ENCODE results near the gene HOXD13.

HOXD13 gene

DNA sequence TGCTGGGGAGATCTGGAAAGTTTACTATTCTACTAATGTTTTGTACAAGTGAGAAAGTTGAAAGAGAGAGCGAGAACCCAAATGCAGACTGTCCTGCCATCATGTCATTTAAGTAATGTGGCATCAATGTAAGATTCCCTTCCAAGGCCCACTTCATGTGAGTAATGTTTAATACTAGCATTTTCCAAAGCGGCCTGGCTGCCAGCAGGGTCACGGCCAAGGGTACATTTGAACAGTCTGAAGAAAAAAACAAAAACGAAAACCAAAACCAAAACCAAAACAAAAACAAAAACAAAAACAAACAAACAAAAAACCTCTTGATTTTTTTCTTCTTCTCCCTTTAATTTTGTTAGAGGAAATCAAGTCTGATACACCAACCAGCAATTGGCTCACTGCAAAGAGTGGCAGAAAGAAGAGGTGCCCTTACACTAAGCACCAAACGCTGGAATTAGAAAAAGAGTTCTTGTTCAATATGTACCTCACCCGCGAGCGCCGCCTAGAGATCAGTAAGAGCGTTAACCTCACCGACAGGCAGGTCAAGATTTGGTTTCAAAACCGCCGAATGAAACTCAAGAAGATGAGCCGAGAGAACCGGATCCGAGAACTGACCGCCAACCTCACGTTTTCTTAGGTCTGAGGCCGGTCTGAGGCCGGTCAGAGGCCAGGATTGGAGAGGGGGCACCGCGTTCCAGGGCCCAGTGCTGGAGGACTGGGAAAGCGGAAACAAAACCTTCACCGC is 26.2 kb downstream of the HOXD13 start:
- no peak for DNase-seq (ENCODE audit: low read depth in 2 of 2)

DNA sequence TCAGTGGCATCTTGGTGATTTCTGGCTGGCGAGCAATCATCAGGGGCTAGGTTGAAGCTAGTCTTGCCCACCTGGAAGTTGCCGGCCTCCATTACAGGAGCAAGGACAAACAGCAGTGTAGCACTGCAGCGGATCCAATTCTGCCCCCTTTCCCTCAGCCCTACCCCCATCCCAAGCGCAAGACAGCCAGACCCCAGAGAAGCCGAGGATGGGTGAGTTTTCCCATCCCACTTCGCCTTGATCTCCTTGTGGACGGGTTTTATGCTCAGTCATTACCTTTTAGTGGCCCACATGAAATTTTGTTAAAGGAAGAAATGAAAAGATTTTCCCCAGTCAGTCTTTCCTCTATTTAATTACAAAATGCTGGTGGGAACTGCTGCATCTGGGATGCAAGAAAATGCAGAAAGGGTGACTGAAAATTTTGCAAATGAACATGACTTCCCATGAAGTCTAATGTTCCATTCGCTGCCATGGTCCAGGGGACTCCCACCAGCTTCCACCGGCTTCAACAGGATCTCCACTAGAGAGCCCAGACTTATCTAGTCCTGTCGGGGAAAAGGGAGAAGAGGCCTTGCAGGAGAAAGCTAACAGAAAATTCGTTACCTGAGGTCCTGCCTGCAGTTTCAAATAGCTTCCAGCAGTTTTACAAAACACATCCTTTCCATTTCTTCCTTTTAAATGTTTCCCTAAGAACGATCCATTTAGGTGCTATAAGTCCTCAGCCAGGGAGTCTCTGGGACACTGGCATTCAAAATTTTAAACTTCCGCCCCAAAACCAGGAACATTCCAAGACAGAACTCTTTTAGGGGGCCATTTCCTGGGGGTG is 28.1 kb downstream of the HOXD13 start:
- DNase-seq (ENCODE audit: low read depth in 2 of 2) = no peak

DNA sequence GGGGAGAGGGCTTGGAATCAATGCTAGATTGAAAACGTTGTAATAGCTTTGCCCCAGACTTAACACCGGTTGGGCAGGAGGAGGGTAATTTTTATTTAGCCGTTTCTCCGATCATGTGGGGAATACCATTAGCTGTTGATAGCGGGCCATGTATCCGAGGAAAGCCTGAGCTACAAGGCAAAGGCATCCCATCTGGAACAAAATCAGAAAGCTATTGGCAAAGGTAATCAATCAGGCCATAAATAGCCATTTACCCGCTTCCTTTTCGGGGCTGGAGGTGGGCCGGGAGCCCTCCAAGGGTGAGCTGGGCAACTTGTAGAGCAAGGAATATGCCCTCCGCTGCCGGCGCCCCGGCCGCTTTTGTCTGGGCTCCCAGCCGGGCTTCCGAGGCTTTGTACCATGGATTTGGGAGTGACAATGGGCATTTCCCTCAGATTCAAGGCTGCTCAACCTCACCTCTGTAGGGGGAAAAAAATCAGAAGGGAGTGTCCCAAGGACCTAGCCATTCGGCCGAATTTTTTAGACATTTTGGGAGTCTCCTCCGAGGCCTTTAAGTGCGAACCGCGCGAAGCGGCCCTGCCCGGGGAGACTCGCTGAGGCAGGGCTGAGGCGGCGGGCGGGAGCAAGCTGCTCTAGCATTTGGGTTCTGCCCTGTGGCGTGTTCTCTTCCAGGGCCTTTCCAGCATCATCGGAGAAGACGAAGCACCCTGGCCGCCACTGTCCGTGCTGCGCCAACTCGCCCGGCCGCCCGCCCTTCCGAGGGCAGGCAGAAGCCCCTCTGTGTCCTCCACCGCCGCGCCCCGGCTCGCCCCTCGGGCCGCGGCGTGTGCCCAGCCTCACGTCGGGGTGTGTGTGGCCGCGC is 28.9 kb downstream of the HOXD13 start:
- DNase-seq (ENCODE audit: low read depth in 2 of 2) = no peak

DNA sequence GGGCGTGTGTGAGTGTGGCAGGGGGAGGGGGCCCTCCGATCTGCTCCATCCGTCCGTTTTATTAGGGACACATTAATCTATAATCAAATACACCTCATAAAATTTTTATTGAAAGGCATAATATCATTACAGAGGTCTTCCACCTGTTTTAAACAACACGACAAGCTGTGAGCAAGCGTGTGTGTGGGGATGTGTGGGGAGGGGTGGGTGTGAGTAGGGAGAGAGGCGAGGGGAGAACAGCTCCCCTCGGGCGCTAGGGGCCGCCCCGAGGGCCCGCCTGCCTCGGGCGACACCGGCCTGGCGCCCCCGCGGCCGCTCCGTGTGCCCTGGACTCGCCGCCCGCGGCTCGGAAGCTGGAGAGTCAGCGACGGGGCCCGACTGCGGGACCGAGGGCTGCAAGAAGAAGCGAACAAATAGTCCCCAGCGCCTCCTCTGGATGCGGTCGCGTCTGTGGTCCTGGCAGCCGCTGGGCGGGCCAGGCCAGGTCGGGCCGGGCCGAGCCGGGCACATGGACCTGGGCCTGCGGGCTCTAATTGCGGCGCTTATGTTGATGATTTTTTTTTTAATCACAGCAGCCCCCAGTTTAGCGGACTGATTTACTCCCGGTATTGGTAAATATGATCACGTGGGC is 29.6 kb downstream of the HOXD13 start:
- DNase-seq (ENCODE audit: low read depth in 2 of 2) = peak in 1 of 2 experiments; percentile 67

DNA sequence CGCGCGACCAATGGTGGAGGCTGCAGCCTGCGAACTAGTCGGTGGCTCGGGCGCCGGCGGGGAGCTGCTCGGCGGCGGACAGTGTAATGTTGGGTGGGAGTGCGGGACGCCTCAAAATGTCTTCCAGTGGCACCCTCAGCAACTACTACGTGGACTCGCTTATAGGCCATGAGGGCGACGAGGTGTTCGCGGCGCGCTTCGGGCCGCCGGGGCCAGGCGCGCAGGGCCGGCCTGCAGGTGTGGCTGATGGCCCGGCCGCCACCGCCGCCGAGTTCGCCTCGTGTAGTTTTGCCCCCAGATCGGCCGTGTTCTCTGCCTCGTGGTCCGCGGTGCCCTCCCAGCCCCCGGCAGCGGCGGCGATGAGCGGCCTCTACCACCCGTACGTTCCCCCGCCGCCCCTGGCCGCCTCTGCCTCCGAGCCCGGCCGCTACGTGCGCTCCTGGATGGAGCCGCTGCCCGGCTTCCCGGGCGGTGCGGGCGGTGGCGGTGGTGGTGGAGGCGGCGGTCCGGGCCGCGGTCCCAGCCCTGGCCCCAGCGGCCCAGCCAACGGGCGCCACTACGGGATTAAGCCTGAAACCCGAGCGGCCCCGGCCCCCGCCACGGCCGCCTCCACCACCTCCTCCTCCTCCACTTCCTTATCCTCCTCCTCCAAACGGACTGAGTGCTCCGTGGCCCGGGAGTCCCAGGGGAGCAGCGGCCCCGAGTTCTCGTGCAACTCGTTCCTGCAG is 30.3 kb downstream of the HOXD13 start, which contains the start of gene HOXD9:
Gene HOXD9, plus strand, starts transcription at position 37 of the 728 bp plus-strand sequence. Its CDS starts 50 bp downstream, at position 87.
- DNase-seq (ENCODE audit: low read depth in 2 of 2) = no peak

DNA sequence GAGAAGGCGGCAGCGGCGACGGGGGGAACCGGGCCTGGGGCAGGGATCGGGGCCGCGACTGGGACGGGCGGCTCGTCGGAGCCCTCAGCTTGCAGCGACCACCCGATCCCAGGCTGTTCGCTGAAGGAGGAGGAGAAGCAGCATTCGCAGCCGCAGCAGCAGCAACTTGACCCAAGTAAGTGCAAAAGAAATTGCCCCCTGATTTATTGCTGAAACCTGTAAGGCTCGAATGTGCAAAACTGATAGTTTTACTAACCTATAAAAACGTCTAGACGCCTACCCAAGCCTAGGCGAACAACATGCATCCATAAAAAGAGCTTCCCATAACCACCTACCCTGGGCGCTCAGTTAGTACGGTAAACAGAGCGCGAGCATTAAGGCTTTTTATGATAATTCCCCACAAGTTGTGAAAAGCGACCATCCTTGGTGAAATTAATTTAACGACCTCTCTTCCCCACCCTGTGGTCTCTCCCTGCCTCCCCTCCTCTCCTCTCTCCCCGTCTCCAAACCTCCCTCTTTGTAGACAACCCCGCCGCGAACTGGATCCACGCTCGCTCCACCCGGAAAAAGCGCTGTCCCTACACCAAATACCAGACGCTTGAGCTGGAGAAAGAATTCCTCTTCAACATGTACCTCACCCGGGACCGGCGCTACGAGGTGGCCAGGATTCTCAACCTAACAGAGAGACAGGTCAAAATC is 31.0 kb downstream of the HOXD13 start:
- no peak for DNase-seq (ENCODE audit: low read depth in 2 of 2)

DNA sequence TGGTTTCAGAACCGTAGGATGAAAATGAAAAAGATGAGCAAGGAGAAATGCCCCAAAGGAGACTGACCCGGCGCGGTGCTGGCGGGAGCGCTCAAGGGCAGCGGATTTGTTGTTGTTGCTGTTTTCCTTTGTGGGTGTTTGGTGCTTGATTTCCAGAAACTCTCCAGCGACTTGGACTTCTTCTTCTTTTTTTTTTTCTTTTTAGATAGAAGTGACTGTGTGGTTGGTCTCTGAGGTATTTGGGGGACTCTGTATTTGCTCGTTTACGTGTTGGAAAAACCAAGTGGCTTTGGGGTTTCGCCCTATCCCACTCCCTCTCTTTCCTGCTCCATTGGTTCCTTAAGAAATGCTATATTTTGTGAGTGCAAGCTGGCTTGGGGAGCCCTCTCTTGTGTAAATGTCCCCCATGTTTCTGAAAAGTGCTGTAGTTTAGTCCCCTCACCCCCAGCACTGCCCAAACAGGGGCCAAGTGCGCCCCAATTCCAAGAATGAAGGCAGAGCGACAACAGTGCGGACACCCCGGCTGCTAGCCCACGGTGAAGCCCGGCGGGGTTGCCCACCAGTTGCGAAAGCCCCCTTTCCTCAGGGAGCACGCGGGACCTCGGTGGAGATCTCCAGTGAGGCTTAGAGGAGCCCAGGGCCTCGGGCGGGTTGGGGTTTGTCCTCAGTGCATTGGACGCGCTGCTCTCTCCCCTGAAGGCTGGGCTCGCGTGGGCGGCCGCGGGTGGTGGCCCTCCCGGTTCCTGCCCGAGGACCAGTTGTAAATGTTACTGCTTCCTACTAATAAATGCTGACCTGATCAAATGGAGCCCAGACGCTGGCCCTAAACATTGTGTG is 31.8 kb downstream of the HOXD13 start:
- no peak for DNase-seq (ENCODE audit: low read depth in 2 of 2)

DNA sequence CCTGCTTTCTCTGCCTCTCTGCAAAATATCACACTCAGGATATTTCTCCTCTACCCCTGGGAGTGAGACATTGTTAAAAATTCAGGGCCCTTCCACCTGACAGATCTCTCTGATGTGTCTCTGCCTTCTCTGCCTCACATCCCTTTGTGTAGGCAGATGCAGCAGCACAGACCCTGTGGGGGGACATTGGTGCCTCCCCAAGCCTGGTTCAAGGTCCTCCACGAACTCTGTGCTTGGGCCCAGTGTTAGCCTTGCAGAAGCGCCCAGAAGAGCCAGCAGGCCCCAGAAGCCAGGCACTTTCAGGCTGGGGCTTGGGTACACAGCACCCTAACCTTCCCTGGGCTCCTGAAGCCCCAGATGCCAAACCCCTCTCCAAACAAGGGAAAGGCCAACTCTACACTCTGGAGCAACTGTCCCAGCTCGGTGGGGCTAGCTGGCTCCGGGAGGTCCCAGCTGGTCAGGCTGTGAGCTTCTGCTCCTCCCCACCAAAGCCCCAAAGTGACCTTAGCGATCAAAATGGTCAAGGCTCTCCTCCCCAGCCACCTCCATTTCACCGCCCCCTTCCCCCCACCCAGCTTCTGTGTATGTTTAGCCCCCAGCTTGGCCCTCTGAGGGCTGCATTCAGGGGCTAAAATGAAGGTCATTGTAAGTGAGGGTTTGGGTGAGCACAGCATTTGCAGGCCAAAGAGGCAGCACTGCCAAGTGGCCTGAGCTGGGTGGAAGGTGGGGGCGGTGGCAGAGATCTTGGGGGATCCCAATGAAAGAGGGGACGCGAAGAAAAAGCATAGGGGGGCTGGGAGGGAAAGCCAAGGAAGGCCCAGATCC is 32.6 kb downstream of the HOXD13 start:
- DNase-seq (ENCODE audit: low read depth in 2 of 2) = no peak

DNA sequence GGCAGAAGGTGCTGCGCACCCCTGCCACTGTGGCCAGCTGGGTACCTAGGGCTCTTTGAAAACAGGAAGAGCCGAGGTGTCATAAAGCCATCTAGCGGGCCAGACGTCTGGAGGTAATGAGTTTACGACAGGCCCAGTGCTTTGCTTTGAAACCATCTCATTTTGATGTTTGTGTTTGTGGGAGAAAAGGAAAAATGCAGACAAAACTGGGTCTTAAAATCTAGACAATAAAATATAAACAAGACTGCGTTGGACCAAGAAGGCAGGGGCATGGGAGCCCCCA is 33.2 kb downstream of the HOXD13 start:
- no peak for DNase-seq (ENCODE audit: low read depth in 2 of 2)

DNA sequence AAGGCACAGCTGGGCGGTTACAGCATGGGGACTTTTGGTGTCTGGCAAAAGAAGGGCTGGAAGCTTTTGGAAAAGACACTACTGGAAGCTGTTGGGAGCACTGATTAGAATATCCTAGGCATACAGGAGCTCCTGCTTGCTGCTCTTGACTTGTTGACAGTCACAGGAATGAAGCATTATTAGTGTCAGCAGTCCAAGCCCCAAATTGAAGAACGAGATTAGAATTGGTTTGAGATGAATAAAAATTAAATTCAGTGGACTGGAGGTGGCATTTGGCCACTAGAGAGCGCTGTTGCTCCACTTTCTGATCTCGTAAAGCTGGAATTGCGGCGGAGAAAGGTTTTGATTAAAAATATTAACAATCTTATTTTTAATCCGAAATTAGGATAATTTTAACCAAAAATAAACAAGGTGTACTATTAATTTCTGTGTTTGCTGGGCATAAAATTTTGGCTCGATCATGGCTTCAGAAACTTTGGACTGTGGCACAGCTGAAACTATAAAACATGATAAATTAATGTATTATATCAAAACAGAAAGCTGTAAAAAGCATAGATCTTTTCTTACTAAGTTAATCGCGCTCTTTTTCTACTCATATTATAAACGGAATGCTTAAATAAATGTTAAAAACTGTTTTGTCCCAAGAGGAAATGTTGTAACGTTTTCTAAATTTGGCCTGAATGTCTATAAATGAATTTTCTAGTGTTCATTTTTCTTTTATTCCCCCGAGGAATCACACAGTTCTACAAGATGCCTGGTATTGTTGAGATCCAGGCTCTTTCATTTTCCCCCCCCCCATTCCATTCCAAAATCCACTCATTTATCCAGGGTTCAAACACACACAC is 34.6 kb downstream of the HOXD13 start:
- no peak for DNase-seq (ENCODE audit: low read depth in 2 of 2)

DNA sequence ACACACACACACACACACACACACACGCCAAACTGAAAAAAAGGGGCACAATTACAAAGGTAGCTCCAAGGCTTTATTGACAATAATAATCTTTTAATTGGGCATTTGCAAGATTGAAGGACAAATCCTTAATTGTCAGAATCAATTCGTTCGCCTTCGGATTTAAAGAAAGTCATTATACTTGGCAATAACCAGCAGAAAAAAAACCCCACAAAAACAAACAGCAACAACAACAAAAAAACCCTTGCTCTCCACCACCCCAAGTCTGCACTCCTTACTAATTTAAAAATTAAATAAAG is 35.2 kb downstream of the HOXD13 start:
- DNase-seq (ENCODE audit: low read depth in 2 of 2) = no peak

DNA sequence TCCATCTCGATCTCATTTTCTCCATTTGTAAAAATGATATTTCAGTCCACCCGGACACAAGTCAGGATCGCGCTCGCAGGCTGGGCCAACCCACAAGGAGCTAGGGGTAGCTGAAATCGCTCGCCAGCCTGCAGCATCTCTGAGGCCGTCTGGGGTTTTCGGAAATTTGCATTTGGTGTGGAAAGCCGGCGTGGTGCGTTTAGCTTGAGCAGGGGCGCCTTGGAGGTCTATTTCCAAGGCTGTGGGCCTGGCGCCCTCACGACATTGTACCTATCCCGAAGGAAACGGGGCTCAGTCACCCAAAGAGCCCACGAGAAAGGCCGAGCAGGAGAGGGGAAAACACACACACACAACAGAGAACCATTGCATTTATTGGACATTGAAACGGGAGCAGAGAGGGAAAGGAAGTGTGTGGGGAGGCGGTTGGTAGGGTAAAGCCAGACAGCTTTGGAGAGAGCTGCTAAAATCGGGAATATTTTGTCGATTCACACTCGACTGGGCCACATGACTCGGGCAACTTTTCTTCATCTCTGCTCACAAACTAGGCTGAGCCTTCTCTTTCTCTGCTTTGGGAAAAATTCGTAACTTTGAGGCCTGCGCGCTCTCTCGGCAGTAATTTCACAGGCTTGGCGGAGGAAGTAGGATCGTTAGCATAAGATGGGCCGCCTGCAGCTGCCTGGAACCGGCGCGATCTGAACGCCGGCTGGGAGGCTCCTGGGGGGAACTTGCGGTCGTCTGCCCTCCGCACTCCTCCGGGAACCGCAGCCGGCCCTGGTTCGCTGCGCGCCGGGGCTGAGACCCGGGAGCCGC is 35.9 kb downstream of the HOXD13 start:
- no peak for DNase-seq (ENCODE audit: low read depth in 2 of 2)

DNA sequence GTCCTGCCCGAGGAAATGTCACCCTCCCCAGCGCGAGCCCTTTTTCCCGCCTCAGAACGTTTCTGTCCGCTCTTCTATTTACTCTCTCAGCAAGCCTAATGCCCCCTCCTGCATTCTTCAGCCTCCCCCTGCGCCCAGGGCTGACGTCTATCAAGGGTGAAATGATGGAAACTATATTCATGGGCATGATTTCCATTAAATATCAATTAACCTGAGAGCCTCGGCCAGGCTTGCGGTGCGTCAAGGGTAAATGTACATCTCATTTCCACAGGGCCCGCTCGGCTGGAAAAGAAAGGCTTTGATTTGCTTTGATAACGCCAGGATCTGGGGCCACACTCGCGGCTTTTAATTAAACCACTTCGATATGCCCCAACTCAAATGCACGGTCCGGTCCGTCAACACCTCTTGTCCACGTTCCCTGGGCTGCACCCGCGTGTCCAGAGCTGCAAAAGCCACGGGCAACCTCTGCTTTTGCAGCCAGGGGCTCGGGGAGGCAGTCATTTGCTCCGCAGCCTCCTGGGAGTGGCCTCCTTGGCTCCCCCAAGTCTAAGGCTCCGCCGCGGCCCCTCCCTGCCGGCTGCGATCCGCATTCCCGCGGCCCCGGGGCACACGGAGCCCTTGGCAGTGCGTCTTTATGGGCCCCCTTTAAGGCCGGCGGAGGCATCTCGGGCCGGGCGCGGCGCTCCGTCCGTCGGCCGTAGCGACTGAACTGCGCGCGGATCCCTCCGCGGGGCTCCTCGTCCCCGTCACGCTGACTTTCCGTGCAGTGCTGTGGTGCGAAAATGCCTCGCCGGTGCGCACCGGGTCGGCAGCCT is 36.7 kb downstream of the HOXD13 start, which contains the start of gene HOXD8:
Gene HOXD8, plus strand, starts transcription at position 724 of the 815 bp plus-strand sequence. CDS start 662 bp downstream, outside the sequence.
- peak; percentile 82 to 83 for DNase-seq (ENCODE audit: low read depth in 2 of 2)

DNA sequence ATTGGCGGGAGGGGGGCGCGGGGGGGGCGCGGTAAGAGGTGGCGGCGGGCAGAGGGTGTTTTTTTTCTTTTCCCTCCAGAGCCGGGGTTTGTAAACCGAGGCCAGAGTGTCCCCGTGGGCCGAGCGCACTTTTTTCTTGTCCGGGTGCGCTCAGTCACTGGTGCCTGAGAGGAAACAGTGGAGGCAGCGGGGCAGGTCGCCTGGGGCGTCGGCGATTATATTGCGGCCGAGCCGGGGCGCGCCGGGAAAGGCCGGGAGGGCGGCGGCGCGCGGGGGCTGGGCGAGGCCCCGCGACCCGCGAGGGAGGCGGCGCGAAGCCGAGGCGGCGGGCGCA is 37.3 kb downstream of the HOXD13 start:
- no peak for DNase-seq (ENCODE audit: low read depth in 2 of 2)

DNA sequence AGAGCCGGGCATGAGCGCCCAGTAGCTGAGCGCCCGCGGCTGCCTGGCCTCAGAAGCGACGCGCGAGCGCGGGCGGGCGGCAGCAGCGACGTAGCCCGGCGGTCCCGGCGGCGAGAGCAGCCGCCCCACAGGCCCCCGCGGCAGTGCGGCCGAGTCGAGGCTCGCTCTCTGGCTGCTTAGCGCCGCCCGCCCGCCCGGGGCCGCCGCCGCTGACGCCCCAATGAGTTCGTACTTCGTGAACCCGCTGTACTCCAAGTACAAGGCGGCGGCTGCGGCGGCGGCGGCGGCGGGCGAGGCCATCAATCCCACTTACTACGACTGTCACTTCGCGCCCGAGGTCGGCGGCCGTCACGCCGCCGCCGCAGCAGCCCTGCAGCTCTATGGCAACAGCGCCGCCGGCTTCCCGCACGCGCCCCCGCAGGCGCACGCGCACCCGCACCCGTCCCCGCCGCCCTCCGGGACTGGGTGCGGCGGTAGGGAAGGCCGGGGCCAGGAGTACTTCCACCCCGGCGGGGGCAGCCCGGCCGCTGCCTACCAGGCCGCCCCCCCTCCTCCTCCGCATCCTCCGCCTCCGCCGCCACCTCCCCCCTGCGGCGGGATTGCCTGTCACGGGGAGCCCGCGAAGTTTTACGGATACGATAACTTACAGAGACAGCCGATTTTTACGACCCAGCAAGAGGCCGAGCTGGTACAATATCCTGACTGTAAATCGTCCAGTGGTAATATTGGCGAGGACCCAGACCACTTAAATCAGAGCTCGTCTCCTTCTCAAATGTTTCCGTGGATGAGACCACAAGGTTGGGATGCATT is 37.8 kb downstream of the HOXD13 start:
- peak; percentile 97 for DNase-seq (ENCODE audit: low read depth in 2 of 2)

Measured in fibroblast of skin of left quadriceps (primary cell).